ENCODE results near the gene SCGB1C1.

Gene SCGB1C1

GRCh38 chr11:208181-208916 is 15.5 kb downstream of the SCGB1C1 start:
- no peaks in the 10 kb centered on the region for H3K27me3 ChIP-seq (replicated peaks; ENCODE audit: control insufficient read depth, insufficient read depth, low read length)
- peak; percentile 88 for DNase-seq (ENCODE audit: extremely low read depth, insufficient read length)
- H3K36me3 ChIP-seq (ENCODE audit: control insufficient read depth, insufficient read depth, low read length), result peaks cover 55% of the 10 kb centered on the region
- peak overlapping the region; percentile 96 for H3K4me3 ChIP-seq (replicated peaks; ENCODE audit: low read depth, low read length)
- no peak for TF ChIP-seq CTCF (IDR thresholded peaks at IDR 0.05; ENCODE audit: insufficient read depth, low read length, poor library complexity, severe bottlenecking)

- Histone ChIP-seq H3K36me3 (ENCODE audit: control insufficient read depth, insufficient read depth, low read length) (peaks cover 51% of the 10 kb centered on the region), H3K27me3 (replicated peaks; ENCODE audit: control insufficient read depth, insufficient read depth, low read length) (no peaks in the 10 kb centered on the region), H3K4me3 (replicated peaks; ENCODE audit: low read depth, low read length) (peak overlapping the region; percentile 96)
- TF ChIP-seq CTCF (IDR thresholded peaks at IDR 0.05; ENCODE audit: insufficient read depth, low read length, poor library complexity, severe bottlenecking), result no peak
- DNase-seq (ENCODE audit: extremely low read depth, insufficient read length), result no peak
Observed at GRCh38 chr11:208917-209260, 16.0 kb downstream of the SCGB1C1 start.

DNA sequence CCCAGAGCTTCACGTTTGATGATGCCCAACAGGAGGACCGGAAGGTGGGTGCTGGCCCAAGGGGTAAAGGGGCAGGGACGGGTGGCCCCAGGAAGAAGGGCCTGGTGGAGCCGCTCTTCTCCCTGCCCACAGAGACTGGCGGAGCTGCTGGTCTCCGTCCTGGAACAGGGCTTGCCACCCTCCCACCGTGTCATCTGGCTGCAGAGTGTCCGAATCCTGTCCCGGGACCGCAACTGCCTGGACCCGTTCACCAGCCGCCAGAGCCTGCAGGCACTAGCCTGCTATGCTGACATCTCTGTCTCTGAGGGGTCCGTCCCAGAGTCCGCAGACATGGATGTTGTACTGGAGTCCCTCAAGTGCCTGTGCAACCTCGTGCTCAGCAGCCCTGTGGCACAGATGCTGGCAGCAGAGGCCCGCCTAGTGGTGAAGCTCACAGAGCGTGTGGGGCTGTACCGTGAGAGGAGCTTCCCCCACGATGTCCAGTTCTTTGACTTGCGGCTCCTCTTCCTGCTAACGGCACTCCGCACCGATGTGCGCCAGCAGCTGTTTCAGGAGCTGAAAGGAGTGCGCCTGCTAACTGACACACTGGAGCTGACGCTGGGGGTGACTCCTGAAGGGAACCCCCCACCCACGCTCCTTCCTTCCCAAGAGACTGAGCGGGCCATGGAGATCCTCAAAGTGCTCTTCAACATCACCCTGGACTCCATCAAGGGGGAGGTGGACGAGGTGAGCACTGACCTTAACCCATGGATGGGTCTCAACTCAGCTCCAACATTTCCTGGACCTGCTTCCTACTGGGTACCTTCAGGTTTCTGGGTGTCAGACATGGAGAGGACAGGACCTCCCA is 16.6 kb downstream of the SCGB1C1 start:
- Histone ChIP-seq H3K27me3 (replicated peaks; ENCODE audit: control insufficient read depth, insufficient read depth, low read length) (no peaks in the 10 kb centered on the region), H3K36me3 (ENCODE audit: control insufficient read depth, insufficient read depth, low read length) (peaks cover 50% of the 10 kb centered on the region), H3K4me3 (replicated peaks; ENCODE audit: low read depth, low read length) (peak overlapping the region; percentile 96)
- no peak for TF ChIP-seq CTCF (IDR thresholded peaks at IDR 0.05; ENCODE audit: insufficient read depth, low read length, poor library complexity, severe bottlenecking)
- DNase-seq (ENCODE audit: extremely low read depth, insufficient read length), result no peak

- Histone ChIP-seq H3K27me3 (replicated peaks; ENCODE audit: control insufficient read depth, insufficient read depth, low read length) (no peaks in the 10 kb centered on the region), H3K4me3 (replicated peaks; ENCODE audit: low read depth, low read length) (peak overlapping the region; percentile 96), H3K36me3 (ENCODE audit: control insufficient read depth, insufficient read depth, low read length) (peaks cover 47% of the 10 kb centered on the region)
- DNase-seq (ENCODE audit: extremely low read depth, insufficient read length), result no peak
- no peak for TF ChIP-seq CTCF (IDR thresholded peaks at IDR 0.05; ENCODE audit: insufficient read depth, low read length, poor library complexity, severe bottlenecking)
Observed at GRCh38 chr11:210122-210802, 17.4 kb downstream of the SCGB1C1 start.

GRCh38 chr11:210803-211180 is 17.9 kb downstream of the SCGB1C1 start:
- no peak for DNase-seq (ENCODE audit: extremely low read depth, insufficient read length)
- no peak overlapping the region for H3K4me3 ChIP-seq (replicated peaks; ENCODE audit: low read depth, low read length)
- no peaks in the 10 kb centered on the region for H3K27me3 ChIP-seq (replicated peaks; ENCODE audit: control insufficient read depth, insufficient read depth, low read length)
- TF ChIP-seq CTCF (IDR thresholded peaks at IDR 0.05; ENCODE audit: insufficient read depth, low read length, poor library complexity, severe bottlenecking), result no peak
- H3K36me3 ChIP-seq (ENCODE audit: control insufficient read depth, insufficient read depth, low read length), result peaks cover 44% of the 10 kb centered on the region

Measured in GM06990 (cell line).